H1 (cell line): ENCODE data around the gene FKBP1A.

Experiments
- CBX5 ChIP-seq: fragments of 300-800, 300-1000 bp; sonication (generic); IDR thresholded peaks from 2 replicates; pipeline ENCODE4 v1.7.1; 2016; ENCODE audit warnings: antibody characterized with exemption, low read length, low read depth
- EP300 ChIP-seq, 2 experiments: IDR thresholded peaks; 1 replicate in 1 of 2; 2 replicates in 1 of 2; pipeline ENCODE4 v1.6.1; 2011 to 2012; ENCODE audit warnings: low read depth in 2 of 2, low read length in 2 of 2, mild to moderate bottlenecking in 2 of 2, borderline replicate concordance in 1 of 2, inconsistent platforms in 1 of 2, moderate library complexity in 1 of 2
- POLR2A ChIP-seq, 2 experiments: IDR thresholded peaks; 1 replicate in 1 of 2; 2 replicates in 1 of 2; pipeline ENCODE4 v1.6.1; 2011; ENCODE audit warnings: low read depth in 2 of 2, low read length in 2 of 2, mild to moderate bottlenecking in 2 of 2; ENCODE audit errors: control extremely low read depth in 1 of 2
- POLR2AphosphoS5 ChIP-seq: IDR thresholded peaks from 2 replicates; pipeline ENCODE4 v1.6.1; 2011; ENCODE audit warnings: low read depth, low read length
- RAD21 ChIP-seq, 2 experiments: IDR thresholded peaks in 1 of 2; conservative IDR thresholded peaks in 1 of 2; 2 replicates each; pipeline ENCODE4 v1.6.1; 2011; ENCODE audit warnings: low read depth in 2 of 2, low read length in 2 of 2, improper control_type of control experiment in 1 of 2, inconsistent platforms in 1 of 2, mild to moderate bottlenecking in 1 of 2, moderate library complexity in 1 of 2
- RNF2 ChIP-seq: fragments of 200-900, 300-1000 bp; sonication (generic); IDR thresholded peaks from 2 replicates; pipeline ENCODE4 v1.7.1; 2016; ENCODE audit warnings: borderline replicate concordance, low read depth, mild to moderate bottlenecking, antibody characterized with exemption, low read length; ENCODE audit not compliant: poor library complexity, severe bottlenecking; ENCODE audit errors: missing control alignments
- SIRT6 ChIP-seq: IDR thresholded peaks from one replicate; pipeline ENCODE4 v1.7.1; 2012; ENCODE audit warnings: low read length, inconsistent platforms
- TAF1 ChIP-seq: IDR thresholded peaks from 2 replicates; pipeline ENCODE4 v1.6.1; 2011; ENCODE audit warnings: mild to moderate bottlenecking, low read depth, low read length
- TCF12 ChIP-seq: IDR thresholded peaks from 2 replicates; pipeline ENCODE4 v1.6.1; 2011; ENCODE audit warnings: low read depth, mild to moderate bottlenecking, low read length
- TF ChIP-seq, protein P1 (sequence below), 3 experiments: IDR thresholded peaks; 1 replicate in 2 of 3; 2 replicates in 1 of 3; pipeline versions ENCODE4 v1.5.1 to v1.6.1; 2011; ENCODE audit warnings: low read length in 3 of 3, mild to moderate bottlenecking in 3 of 3, inconsistent platforms in 2 of 3, low read depth in 1 of 3, moderate library complexity in 1 of 3; ENCODE audit not compliant: insufficient read depth in 1 of 3; ENCODE audit errors: control extremely low read depth in 1 of 3

- TF ChIP-seq, protein P1, sequence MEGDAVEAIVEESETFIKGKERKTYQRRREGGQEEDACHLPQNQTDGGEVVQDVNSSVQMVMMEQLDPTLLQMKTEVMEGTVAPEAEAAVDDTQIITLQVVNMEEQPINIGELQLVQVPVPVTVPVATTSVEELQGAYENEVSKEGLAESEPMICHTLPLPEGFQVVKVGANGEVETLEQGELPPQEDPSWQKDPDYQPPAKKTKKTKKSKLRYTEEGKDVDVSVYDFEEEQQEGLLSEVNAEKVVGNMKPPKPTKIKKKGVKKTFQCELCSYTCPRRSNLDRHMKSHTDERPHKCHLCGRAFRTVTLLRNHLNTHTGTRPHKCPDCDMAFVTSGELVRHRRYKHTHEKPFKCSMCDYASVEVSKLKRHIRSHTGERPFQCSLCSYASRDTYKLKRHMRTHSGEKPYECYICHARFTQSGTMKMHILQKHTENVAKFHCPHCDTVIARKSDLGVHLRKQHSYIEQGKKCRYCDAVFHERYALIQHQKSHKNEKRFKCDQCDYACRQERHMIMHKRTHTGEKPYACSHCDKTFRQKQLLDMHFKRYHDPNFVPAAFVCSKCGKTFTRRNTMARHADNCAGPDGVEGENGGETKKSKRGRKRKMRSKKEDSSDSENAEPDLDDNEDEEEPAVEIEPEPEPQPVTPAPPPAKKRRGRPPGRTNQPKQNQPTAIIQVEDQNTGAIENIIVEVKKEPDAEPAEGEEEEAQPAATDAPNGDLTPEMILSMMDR (IDR thresholded peaks at IDR 0.05; ENCODE audit: control extremely low read depth in 1 of 3, insufficient read depth in 1 of 3, low read depth in 1 of 3, low read length in 3 of 3): no peak
- TF ChIP-seq CBX5 (no peak), SIRT6 (no peak), RAD21 (IDR thresholded peaks at IDR 0.05 in 1 of 2, conservative IDR thresholded peaks at IDR 0.05 in 1 of 2; ENCODE audit: low read depth in 2 of 2, low read length in 2 of 2) (no peak), RNF2 (no peak), EP300 (IDR thresholded peaks at IDR 0.05; ENCODE audit: borderline replicate concordance in 1 of 2, low read depth in 2 of 2, low read length in 2 of 2) (no peak), TAF1 (no peak), POLR2AphosphoS5 (no peak), POLR2A (IDR thresholded peaks at IDR 0.05; ENCODE audit: control extremely low read depth in 1 of 2, low read depth in 2 of 2, low read length in 2 of 2) (no peak), TCF12 (no peak)
Observed at GRCh38 chr20:1323830-1324597, 68.8 kb downstream of the FKBP1A start.
